Heart right ventricle (tissue), 16 donors: Measurements from ENCODE around the gene REX1BD. TPM values are rescaled to one million over a fixed set of nuclear protein-coding genes. Genes with fewer than 3 reads are reported as not detected.

Experiments
- ATAC-seq, 8 donors: fragments of 200-7000 bp; cut with Tn5 transposase; one replicate each; pipeline ENCODE4 v1.9.1; 2020; ENCODE audit warnings: mild to moderate bottlenecking in 8 of 8, moderate library complexity in 8 of 8, moderate number of reproducible peaks in 1 of 8
- DNase-seq, 2 donors: peaks; one replicate each; pipeline ENCODE4 v3.0.0-alpha.2; 2020
- H3K27ac ChIP-seq, 10 donors: fragments of 200-600 bp; sonication (generic) in 2 of 10; one replicate each; pipeline versions ENCODE4 v1.5.0 to v1.8.0; 2020 to 2022; ENCODE audit warnings: mild to moderate bottlenecking in 3 of 10
- H3K27me3 ChIP-seq, 7 donors: fragments of 200-600 bp; one replicate each; pipeline ENCODE4 v1.8.0; 2021 to 2022; ENCODE audit warnings: mild to moderate bottlenecking in 2 of 7
- H3K36me3 ChIP-seq, 9 donors: fragments of 200-600 bp; sonication (generic) in 1 of 9; one replicate each; pipeline versions ENCODE4 v1.5.0 to v1.8.0; 2020 to 2022; ENCODE audit warnings: mild to moderate bottlenecking in 2 of 9
- H3K4me1 ChIP-seq, 9 donors: fragments of 200-600 bp; sonication (generic) in 1 of 9; one replicate each; pipeline versions ENCODE4 v1.5.0 to v1.8.0; 2020 to 2022; ENCODE audit warnings: mild to moderate bottlenecking in 4 of 9
- H3K4me3 ChIP-seq, 10 donors: fragments of 200-600 bp; sonication (generic) in 2 of 10; one replicate each; pipeline versions ENCODE4 v1.5.0 to v1.8.0; 2020 to 2022; ENCODE audit warnings: mild to moderate bottlenecking in 7 of 10, moderate library complexity in 2 of 10
- H3K9me3 ChIP-seq, 11 donors: fragments of 200-600 bp in 10 of 11; sonication (generic) in 2 of 11; one replicate each; pipeline versions ENCODE4 v1.5.0 to v1.8.0; 2013 to 2022; ENCODE audit warnings: mild to moderate bottlenecking in 2 of 11, control low read depth in 1 of 11, moderate library complexity in 1 of 11
- CTCF ChIP-seq, 9 donors: fragments of 200-600 bp; sonication (generic) in 2 of 9; IDR thresholded peaks; one replicate each; pipeline versions ENCODE4 v1.5.0 to v1.8.0; 2021 to 2022; ENCODE audit warnings: antibody characterized with exemption in 9 of 9, mild to moderate bottlenecking in 5 of 9, moderate library complexity in 1 of 9
- WGBS, 2 donors: extraction: QIAGEN DNeasy Blood & Tissue Kit; methylation state at CpG; one replicate each; pipeline ENCODE4 v1.1.7; 2013; ENCODE audit warnings: inconsistent platforms in 1 of 2; 5-methylcytosine and 5-hydroxymethylcytosine counted together
- intact Hi-C, 10 donors: fragments of 100-400 bp; cut with DNase I; formaldehyde crosslinking; loops; one replicate each; pipeline versions ENCODE4 v1.11.1 to v1.14.2; 2022
- polyA plus RNA-seq, 2 donors: library from polyadenylated mRNA; stranded (reverse); fragments of 200-250 nt; gene quantifications; one replicate each; pipeline ENCODE4 v1.2.3, GENCODE V29; 2013
- total RNA-seq, 10 donors: library from RNA; stranded (reverse); fragmentation: NEBNext Ultra II Directional in 3 of 10; extraction: Animal tissue kit (Norgen Biotek cat#: 25700) in 3 of 10; gene quantifications; one replicate each; pipeline versions ENCODE4 v1.2.1 to v1.2.4, GENCODE V29; 2021 to 2023
- donor health status: Arrhythmogenic right ventricular cardiomyopathy.
- donor health status: ischemic (EF 13 %, LVEDD 7.1; RV severe dilation, severe dysfunction).
- donor health status: healthy with polysubstance abuse.
- donor health status: DM: no; HTN: yes; CAD: no.
- donor health status: DM: no; HTN: no; CAD: no.
- donor health status: ischemic (EF 25% LVEDD 6.9; RV normal size, moderate dysfunction).
- donor health status: ischemic (EF 25% LVEDD 5.7; RV mildly dilated, moderate dysfunction).
- donor health status: healthy.
- donor health status: DM: yes; HTN: yes; CAD: no.
- donor health status: Ischemic cardiomyopathy.
- donor health status: ischemic (EF 35%, LVEDD 5.7; RV mildly dilated, moderate dysfunction).
- donor health status: nonischemic (EF 11% LVEDD 7.7; RV severe dilation, severe dysfunction).
- donor health status: DM: yes; HTN: yes; CAD: no.
- donor health status: PGD.
- donor health status: ischemic (EF 29% LVEDD 5.4; RV normal size, mild dysfunction).
- donor health status: nonischemic (EF 23%, LVEDD 6.1; RV moderate dilation, normal function).

The REX1BD gene
- total and polyA plus RNA-seq, 12 donors = 58.5 to 107 (median 68.7) TPM

DNA sequence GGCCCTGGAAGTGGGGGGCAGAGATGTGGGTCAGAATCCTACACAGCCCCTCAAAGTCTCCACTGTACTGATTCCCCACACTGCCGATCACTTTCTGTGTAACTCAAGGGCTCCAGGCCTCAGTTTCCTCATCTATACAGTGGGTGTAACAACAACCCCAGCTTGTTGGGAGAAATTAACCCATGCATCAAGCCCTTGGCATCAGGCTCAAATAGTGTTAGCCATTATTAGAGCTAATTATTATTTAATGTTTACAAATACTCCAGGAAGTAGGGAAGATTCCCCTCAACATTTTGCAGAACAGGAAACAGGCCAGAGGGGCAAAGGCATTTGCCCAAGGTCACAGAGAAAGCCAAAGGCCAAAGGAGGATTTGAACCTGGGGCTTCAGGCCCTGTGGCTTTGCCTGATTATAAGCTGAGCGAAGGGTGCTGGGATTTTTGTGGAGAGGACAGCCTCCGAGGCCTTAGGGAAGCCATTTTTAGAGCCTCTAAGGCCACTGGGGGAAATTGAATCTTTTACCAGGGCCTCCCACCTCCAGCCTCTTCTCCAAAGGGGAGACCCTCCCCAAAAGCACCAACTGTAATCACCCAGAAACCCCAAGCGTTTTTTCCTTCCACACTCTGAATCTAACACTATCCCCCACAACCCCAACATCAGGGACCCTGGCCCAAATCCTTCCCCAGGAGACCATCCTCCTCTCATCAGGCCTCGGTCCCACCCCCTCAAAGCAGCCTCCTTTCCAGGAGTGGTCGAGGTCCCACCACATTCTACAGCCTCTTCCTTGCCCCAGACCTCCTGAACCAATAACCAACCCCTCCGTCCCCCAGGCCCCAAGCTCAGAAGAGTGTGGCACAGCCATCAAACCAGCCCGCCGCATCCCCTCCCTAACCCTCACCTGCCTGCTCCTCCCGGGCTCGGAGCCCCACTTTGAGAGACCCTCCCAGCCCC, 46.3 kb upstream of the REX1BD start:
- TF ChIP-seq CTCF (IDR thresholded peaks at IDR 0.05) = no peak
- 18 to 21% methylated on average over 11 of the region's 11 CpGs for WGBS, 2 donors
- Histone ChIP-seq H3K27me3 (no peaks in the 10 kb centered on the region), H3K27ac (peak overlapping the region; percentile 78 to 94 (median 90)), H3K4me3 (peak overlapping the region; percentile 26 to 85 (median 60)), H3K4me1 (peaks cover 8 to 20% (median 16%) of the 10 kb centered on the region in 9 donors), H3K9me3 (no peaks in the 10 kb centered on the region), H3K36me3 (peaks cover 0 to 44% (median 28%) of the 10 kb centered on the region in 9 donors)
- DNase-seq = no peak
- peak in 5 of 8 donors; percentile 4 to 23 (median 15) for ATAC-seq
- intact Hi-C loops = loop anchor here in 1 of 10 donors (2.0 kb wide), 1 partner anchor 19 kb away; the partner anchor contains the start of gene ELL

DNA sequence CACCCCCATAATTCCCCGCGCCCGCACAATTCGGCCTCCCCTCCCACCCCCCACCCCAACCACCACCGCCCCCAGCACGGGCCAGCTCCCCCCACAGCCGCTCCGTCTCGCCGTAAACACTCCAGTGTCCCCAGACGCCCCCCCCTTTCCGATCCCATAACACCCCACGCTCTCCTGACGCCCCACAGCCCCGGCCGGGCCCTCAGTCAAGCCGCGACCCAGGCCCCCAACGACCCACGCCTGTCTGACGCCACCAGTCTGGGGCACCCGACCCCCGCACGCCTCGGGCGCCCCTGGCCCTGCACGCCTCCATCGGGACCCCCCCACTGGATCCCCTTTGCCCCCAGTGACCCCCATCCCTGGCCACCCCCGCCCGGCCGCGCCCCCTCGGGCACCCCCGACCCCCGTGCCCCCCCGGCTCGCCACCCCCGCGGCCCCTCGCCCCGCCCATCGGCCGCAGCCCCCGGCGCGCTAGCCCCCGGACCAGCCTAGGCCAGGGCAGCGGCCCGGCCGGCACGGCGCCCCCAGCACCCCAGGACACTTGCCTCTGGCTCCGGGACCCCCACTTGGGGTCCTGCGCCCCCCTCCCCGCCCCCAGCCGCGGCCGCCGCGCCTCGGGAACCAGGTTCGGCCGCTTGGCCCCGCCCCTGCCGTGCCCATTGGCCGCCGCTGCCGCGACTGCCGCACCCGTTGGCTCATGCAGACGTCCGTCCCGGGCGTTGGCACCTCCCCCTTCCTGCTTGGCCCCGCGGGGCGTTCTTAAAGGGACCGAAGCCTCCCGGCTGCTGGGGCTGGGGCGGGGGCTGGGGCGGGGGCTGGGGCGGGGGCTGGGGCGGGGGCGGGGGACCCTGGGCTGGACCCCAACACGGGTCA, 45.4 kb upstream of the REX1BD start, which contains the start of gene FKBP8:
TSS of gene FKBP8 (minus strand) at position 633 of the 873 bp plus-strand sequence. CDS start 1,603 bp downstream, outside the sequence.
- H3K4me3 ChIP-seq = peak within 1 kb of the TSS; percentile 26 to 85 (median 60)
- WGBS, 2 donors = 0 to 1% methylated on average over 52 to 81 of the region's 86 CpGs
- ATAC-seq = peak; percentile 96 to 99 (median 98)
- peak; percentile 94 to 96 for DNase-seq
- H3K27me3 ChIP-seq = no peaks in the 10 kb centered on the region
- TF ChIP-seq CTCF (IDR thresholded peaks at IDR 0.05) = no peak
- peaks cover 0 to 35% (median 19%) of the 10 kb centered on the region in 9 donors for H3K36me3 ChIP-seq
- H3K4me1 ChIP-seq = peaks cover 8 to 20% (median 16%) of the 10 kb centered on the region in 9 donors
- H3K9me3 ChIP-seq = no peaks in the 10 kb centered on the region
- intact Hi-C loops = loop anchor here in 2 of 10 donors (1.0 to 2.0 kb wide), 2 partner anchors 14 to 20 kb away; partner anchors contain the start of genes ELL (in 1 of the 2) and KXD1 (in 1 of the 2)
- H3K27ac ChIP-seq = peak within 1 kb of the TSS; percentile 78 to 94 (median 90)

- peaks cover 0 to 30% (median 16%) of the 10 kb centered on the region in 9 donors for H3K36me3 ChIP-seq
- peak overlapping the region; percentile 26 to 85 (median 60) for H3K4me3 ChIP-seq
- 7 to 8% methylated on average over 12 of the region's 12 CpGs for WGBS, 2 donors
- ATAC-seq (peak; percentile 6 to 56 (median 39)), DNase-seq (peak; percentile 33 to 44)
- peaks cover 8 to 20% (median 16%) of the 10 kb centered on the region in 9 donors for H3K4me1 ChIP-seq
- no peaks in the 10 kb centered on the region for H3K9me3 ChIP-seq
- no peaks in the 10 kb centered on the region for H3K27me3 ChIP-seq
- intact Hi-C loops = loop anchor here in 2 of 10 donors (1.0 to 2.0 kb wide), 2 partner anchors 13 to 21 kb away; partner anchors contain the start of genes ELL (in 1 of the 2) and KXD1 (in 1 of the 2)
- TF ChIP-seq CTCF (IDR thresholded peaks at IDR 0.05) = peak in 1 of 9 donors; percentile 24
- peak overlapping the region in 9 of 10 donors; percentile 78 to 94 (median 91) for H3K27ac ChIP-seq
Measured at GRCh38 chr19:18543814-18544475, 44.7 kb upstream of the REX1BD start.
